Daoy (cell line): Measurements from ENCODE around the gene RNF215. TPM values are rescaled to one million over a fixed set of nuclear protein-coding genes. Genes with fewer than 3 reads are reported as not detected.

Experiments used
- DNase-seq: peaks from one replicate; pipeline ENCODE4 v3.0.0-alpha.2; 2015; ENCODE audit warnings: low read depth
- total RNA-seq: library from RNA; depleted of rRNA; stranded (reverse); fragments of >200 nt; shearing (Covaris generic); gene quantifications from 2 replicates; pipeline ENCODE4 v1.2.3, GENCODE V29; 2014

RNF215 gene
- total RNA-seq, 1 experiment from 2014 or later, result 19.2 TPM

DNA sequence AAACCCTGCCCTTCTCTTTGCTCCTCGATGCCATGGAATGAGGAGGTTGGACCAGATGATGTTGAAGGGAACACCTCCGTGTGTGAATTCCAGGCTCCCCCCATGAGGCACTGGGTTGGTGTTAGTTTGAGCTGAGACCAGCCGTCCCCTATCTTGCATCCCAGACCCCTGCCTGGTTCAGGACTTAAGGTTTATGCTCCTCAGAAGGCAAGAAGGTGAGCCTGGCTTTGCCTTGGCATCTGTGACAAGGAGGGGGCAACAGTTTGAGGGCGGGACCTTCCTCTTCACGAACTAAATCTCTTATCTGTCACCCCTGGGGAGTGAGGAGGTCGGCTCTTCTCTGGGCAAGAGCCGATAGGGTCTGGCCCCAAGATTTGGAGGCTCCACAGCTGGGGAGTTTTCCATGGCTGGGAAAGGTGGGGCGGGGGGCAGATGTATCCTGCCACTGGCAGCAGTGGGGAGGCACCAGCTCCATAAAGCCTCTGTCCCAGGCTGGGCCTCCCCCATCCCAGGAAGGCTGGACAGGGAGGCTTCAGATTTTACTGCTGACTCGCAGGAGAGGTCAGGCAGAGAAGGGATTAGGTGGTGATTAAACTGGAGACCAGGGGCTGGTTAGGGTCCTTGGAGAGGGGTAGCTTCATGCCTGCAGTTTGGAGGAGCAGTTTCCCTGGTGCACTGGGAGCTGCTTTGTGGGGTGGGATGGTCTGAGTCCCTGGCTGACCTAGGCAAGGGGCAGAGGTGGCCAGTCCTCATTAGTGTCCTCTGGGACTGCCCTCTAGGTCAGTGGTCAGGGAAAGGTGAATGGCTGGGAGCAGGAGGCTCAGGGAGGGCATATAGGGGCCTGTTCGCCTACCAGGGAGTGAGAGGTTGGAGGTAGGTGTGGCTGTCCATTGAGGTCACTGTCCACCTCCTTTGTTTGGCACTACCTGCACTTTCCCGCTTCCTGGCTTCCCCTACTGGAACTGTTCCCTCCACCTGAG, 10.7 kb upstream of the RNF215 start:
- no peak for DNase-seq

DNA sequence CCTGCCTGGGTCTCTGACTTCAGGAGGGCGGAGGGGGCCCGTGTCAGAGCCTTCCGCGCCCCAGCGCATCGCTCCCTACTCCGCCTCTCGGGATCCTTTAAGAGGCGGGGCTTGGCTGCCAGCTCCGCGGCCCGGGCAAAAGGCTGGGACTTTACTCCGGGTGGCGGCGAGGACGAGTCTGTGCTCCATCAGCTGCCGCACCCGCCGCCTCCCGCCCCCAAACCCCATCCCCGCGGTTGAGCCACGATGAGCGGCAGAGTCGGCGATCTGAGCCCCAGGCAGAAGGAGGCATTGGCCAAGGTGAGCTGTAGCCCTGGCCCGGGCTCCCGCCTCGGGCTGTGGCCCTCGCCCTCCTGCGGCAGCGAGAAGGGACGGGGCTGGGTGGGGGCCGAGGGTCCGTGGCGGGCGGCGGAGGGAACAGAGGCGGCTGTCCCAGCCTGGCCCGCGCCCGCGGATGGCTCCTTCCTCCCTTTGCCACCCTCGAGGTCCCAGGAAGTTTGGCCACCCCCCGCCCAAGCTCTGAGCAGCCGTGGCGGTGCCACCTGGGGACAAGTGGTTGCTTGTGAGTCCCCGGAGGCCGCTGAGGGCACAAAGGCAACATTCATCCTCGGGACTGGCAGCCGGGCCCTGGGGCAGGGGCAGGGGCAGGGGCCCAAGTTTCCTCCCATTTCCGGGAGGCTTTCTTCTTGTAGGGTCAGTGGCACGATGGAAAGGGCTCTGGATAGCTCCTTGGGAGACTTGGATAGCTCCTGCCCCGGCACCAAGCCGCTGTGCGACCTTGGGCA, 9.9 kb upstream of the RNF215 start, which contains the start of gene SEC14L2:
Gene SEC14L2, plus strand, starts transcription at position 148 of the 785 bp plus-strand sequence. Its CDS starts 99 bp downstream, at position 247.
- peak; percentile 66 for DNase-seq

- no peak for DNase-seq
These were observed 6.7 kb upstream of the RNF215 start for GRCh38 chr22:30393885-30394284.

DNA sequence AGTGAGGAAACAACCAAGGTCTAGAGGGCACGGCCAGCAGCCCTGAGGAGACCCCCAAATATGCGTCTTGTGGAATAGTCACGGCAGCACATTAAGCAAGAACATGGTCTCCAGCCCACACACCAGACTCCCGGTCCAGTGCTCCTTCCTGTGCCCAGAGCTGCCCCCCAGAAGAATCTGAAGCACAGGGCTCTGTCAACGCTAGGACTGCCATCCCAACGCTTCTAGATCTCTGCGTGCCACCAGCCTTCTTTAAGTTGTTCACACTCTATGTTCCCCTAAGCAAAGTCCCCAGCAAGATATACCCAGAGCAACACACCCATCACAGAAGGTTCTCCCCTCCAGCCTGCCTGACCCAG, 6.1 kb upstream of the RNF215 start:
- no peak for DNase-seq

DNA sequence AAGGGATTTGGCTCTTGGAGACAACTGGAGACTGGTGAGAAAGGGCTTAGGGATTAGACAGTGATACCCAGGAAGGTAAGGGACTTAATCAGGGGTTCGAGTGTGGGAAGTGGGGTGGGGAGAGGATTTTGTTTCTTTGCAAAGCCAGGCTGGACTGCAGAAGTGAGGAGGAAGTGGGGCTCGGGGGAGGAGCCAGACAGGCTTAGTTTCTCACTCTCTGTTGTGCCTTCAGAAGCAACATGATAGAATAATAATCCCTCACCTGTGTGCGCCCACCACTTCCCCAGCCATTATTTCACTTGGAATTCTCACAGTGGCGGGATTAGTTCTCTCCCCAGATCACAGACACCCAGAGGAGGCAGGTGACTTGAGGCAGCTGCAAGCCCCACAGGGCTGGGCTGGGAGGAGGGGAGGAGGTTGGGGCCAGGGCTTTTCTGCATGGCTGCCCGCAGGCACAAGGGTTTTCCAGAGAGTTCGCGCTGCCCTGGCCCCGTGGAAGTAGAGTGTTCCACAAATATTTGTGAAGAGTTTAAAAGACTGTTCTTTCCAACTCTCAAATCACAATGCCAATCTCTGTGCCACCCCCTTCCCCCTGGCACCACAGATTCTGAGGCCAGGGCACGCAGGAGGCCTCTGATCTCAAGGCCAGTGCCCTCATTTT, 5.6 kb upstream of the RNF215 start:
- DNase-seq, result no peak

DNA sequence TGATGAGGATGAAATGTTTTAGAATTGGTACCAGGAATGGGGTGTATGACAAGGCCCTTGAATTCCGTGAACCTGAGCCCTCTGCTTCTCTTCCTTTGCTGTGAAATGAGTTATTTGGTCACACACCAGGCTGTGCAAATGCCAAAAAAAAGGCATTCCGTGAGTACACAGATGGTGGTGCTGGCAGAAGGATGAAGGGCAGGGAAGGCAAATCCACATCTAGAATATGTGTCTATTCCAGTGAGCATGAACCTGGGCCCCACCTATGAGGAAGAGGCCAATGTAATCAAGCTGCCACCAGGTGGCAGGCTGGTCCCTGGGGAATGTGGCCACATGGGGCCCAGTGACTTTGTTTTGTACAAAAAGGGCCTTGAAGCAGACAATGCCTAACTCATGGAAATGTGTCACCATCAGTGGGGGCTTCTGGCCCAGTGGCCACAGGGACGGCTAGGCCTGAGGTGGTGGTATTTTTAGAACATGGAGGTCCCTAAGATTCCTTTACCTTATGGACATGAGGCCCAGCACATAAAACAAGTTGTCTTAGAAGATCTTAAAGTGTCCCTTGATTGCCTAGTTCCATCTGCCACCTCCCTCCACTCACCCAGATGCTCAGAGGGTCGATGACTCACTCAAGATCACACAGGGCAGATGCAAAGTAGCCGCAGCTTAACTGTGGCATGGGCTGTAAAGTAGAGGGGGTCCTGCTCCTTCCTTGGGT, 3.9 kb upstream of the RNF215 start:
- peak; percentile 77 for DNase-seq

GRCh38 chr22:30386608-30386959, 627 bp downstream of the RNF215 start:
- DNase-seq, result no peak

GRCh38 chr22:30385942-30386341, 1.3 kb downstream of the RNF215 start:
- DNase-seq, result no peak

- DNase-seq, result no peak
These were observed 4.2 kb downstream of the RNF215 start for GRCh38 chr22:30383061-30383460.

DNA sequence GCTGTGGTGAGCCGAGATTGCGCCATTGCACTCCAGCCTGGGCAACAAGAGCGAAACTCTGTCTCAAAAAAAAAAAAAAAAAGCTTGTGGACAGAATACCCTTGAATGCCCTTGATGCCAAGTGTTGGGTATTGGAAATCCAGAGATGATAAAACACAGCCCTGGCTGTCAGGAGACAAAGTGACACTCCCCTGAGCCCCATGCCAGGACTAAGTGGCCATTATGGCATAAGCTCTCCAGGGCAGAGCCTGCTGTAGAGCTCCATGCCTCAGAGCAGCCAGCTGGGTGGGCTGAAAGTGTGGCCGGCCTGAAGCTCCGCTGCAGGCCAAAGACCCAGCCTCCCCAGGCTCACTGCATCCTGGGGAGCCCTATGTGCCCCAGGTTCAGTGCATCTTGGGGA, 4.9 kb downstream of the RNF215 start:
- no peak for DNase-seq

GRCh38 chr22:30381264-30381663, 5.9 kb downstream of the RNF215 start:
- no peak for DNase-seq

GRCh38 chr22:30380011-30380410, 7.2 kb downstream of the RNF215 start:
- no peak for DNase-seq

DNA sequence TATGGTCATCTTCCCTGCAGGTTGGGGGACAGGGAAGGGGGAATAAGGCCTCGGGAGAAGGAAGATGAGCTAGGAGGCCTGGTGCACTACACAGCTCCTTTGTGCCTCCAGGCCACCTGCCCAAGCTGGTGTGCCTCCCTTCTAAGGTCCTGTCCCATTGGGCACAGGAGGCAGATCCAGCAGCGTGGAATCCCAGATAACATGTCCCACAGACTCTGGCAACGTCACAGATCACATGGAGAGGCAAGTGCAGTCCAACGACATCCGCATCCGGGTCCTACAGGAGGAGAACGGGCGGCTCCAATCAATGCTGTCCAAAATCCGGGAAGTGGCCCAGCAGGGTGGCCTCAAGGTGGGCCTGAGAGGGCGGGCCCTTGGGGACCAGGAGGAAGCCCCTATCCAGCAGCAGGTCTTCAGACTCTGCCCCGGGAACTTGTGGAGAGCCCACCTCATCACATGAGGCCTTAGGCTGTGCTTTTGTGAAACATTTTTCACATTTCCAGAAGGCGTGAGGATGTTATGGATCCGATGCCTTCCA, 11.8 kb downstream of the RNF215 start:
- DNase-seq, result no peak

DNA sequence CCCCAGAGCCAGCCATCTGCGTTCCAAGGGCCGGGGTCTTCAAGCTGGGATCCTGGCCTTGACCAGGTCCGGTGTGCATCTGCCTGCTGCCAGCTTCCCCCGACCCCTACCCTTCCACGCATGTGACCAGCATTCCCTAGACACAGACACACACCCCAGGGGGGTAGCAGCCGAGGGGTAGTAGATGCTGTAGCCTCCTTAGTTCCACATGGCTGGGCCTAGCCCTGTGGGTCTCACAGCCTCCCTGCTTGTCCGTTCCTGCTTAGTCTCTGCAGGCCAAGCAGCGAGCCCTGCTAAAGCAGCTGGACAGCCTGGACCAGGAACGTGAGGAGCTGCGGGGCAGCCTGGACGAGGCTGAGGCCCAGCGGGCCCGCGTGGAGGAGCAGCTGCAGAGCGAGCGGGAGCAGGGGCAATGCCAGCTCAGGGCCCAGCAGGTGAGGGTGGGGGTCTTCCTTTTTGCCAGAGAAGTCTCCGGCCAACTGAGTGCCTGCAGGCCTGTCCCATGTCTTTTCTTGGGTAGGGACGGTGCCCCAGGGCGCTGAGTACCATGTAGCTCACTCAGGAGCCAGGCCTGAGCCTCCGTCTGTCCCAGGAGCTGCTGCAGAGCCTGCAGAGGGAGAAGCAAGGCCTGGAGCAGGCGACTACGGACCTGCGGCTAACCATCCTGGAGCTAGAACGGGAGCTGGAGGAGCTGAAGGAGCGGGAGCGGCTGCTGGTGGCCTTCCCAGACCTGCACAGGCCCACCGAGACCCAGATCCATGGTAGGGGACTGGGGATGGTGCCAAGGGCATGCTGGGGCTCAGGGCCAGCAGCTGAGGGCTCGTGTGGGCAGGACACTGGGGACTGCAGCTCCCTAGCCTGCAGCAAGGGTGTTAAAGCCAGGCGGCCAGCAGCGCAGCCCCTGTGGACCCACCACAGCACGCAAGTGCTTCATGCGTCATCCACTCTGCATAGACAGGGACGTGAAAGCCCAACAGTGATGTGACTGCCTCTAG, 13.6 kb downstream of the RNF215 start:
- DNase-seq, result no peak

GRCh38 chr22:30372915-30373314, 14.3 kb downstream of the RNF215 start:
- DNase-seq, result no peak

DNA sequence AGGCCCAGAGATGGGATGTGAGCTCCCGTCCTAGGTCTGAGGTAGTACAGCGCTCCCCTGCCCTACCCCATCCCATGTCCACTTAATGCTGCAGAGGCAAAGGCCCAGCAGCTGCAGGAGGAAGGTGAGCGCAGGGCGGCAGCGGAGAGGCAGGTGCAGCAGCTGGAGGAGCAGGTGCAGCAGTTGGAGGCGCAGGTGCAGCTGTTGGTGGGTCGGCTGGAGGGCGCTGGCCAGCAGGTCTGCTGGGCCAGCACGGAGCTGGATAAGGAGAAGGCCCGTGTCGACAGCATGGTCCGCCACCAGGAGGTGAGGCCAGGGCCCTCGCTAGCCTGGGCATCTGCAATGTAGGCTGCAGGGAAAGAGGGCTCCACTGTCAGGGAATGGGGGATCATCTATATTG, 15.2 kb downstream of the RNF215 start:
- DNase-seq, result no peak

GRCh38 chr22:30371321-30371720, 15.9 kb downstream of the RNF215 start:
- DNase-seq, result no peak

GRCh38 chr22:30370641-30371230, 16.5 kb downstream of the RNF215 start:
- no peak for DNase-seq

- DNase-seq, result no peak
These were observed 18.8 kb downstream of the RNF215 start for GRCh38 chr22:30368420-30368819.

DNA sequence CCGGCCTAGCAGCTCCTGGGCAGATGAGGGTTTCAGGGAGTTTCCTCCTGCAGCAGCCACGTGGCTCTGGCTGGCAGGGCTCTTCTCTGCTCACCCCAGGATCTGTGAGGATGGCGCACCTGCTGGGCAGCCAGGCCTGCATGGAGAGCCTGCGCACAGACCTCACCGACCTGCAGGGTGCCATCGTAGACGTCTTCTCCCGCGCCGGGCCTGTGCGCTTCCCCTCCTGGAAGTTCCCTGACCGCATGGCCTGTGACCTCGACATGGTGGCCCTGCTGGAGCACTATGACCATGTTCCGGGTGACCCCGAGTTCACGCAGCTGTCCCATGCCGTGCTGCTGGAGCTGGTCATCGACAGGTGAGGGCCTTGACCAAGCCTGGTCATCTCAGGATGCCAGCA, 21.3 kb downstream of the RNF215 start:
- no peak for DNase-seq
